HG02870 (cell line): ENCODE data around the gene MCAM.

ENCODE experiments used
- ATAC-seq: cut with Tn5 transposase; IDR thresholded peaks from one replicate; pipeline ENCODE4 v1.9.1; 2021; ENCODE audit warnings: mild to moderate bottlenecking, moderate library complexity; ENCODE audit not compliant: unreplicated experiment

Gene MCAM

DNA sequence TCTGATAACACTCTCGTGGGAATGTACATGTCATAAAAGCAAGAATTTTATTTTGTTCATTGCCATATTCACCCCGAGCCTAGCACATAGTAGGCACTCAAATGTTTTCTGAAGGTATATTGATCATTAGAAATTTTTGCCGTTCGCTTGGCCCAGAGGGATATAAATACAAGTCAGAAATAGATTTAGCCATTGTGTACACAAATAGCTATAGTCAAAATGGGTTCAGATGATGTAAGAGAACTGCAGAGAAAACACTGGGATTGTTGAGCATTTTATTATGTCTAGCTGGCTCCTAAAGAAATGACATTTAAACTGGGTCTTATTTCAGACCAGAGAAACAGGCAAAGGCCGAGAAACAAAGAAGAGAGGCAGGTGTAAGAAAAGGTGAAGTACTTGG lies 49.3 kb downstream of the MCAM start:
- ATAC-seq: no peak

DNA sequence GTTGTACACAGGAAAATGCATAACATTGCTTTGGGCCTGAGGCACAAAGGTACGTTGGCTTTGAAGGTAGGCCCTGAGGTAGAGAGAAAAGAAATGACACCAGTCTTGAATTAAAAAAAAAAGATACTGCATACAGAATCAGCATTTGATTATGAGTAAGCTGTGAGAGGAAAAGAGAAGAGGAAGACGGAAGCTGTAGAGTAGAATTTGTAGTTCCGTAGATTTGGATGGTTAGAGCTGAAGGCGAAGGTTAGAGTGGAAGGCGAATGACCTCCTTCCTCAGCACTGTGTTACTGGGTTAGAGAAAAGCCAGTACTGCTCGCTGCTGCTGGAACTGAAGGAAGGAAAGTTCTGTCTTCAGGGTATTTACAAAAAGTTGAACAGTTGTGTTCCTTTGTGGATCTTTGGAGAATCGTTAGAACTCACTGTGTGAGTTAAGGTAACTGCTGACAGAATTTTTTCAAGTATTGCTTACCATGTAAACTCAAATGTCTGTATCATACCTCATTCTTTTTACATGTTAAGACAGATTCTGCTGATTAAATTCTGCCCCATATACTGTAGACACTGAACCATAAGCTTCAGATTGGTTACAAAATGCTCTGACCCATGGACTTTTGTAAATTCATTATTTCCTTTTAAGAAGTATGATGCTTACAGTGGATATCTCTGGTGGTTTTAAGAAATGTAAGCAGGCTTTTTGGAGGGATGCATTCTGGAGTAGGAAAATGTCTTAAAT lies 50.2 kb downstream of the MCAM start:
- ATAC-seq: no peak

DNA sequence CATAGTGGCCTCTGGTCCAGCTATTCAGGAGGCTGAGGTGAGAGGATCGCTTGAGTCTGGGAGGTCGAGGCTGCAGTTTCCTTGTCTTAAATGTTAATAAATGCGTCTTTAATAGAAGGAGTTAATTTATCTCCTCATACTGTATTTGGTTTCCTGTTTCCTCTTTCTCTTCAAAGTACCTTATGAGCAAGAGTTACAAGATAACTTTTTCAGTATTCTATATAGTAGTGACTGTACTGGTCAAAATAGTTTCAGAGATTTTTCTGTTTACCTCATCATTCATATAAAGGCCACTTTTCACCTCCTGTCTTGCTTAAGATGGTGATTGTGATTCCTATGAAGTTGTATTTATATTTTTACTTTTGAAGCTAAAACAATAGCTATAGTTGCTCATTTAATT lies 50.9 kb downstream of the MCAM start:
- ATAC-seq: no peak

DNA sequence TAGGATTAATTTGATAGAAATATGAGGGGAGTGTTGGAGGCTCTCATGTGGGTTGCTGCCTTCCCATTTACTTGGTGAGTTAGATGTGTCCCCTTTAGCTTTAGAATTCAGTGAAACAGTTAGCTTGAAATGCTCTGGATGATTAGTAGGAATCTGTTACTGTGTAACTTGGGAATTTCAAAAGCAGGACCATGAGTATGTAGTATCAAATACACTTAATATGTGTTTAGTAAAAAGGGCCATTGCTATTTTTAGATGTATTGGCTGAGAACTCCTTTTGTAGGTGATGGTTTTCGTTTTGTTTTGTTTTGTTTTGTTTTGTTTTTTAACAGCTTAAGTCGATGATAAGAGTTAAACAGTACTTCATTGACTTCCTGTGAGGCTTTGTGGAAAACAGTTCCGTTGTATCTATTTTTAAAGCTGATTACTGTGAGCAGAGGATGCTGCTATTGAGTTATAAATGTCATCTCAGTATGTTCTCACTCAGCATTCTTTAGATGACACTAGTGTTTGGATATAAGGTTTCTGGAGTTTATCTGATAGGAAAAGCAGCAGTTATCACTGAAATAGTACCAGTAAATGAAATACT lies 53.5 kb downstream of the MCAM start:
- no peak for ATAC-seq

DNA sequence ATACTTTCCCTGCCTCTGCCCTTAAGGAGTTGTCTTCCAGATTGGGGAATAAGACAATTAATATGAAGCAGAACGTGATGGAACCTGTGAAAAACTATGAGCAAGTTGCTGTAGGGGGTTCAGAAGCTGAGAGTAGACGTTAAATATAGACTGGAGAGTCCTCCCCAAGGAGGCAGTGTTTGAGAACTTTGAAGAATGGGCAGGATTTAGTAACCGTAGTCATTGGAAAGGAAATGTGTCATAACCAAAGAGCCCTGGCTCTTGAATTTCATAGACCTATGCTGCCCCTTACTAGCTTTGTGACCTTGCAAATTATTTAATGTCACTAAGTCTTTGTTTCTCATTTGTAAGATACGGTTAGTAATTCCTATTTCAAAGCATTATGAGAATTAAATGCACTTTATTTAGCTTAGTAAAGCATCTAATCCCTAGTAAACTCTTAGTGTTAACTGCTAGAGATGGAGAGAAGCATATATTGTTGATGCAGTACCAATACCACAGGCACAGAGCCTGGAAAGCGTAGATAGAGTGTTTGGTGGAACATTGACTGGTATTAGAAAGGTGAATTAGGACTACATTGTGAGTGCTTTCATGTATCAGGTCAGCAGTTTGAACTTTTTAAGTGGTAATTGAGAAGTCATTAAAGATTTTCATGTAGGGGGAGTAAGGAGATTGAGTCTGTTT lies 54.1 kb downstream of the MCAM start:
- ATAC-seq: no peak

DNA sequence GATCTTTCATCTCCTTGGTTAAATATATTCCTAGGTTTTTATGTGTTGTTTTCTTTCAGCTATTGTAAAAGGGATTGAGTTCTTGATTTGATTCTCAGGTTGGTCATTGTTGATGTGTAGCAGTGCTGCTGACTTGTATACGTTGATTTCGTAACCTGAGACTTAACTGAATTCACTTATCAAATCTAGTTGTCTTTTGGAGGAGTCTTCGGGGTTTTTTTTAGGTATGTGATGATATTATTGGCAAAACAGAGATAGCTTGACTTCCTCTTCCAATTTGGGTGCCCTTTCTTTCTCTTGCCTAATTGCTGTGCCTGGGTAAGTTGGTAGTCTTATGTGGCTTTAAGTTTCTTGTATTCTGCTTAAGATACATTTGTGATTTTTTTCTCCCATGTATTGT lies 57.9 kb downstream of the MCAM start:
- ATAC-seq: no peak
